Astrocyte (in vitro differentiated cells and primary cell): ENCODE results near the gene NFATC4.

Experiments
- CTCF ChIP-seq: IDR thresholded peaks from 2 replicates; pipeline ENCODE4 v1.5.1; 2011; ENCODE audit warnings: low read depth, mild to moderate bottlenecking, inconsistent platforms, low read length, moderate library complexity; ENCODE audit not compliant: insufficient read depth
- EZH2 ChIP-seq: IDR thresholded peaks from 2 replicates; pipeline ENCODE4 v1.6.1; 2012; ENCODE audit warnings: mild to moderate bottlenecking, low read length, inconsistent platforms; ENCODE audit not compliant: insufficient read depth

GRCh38 chr14:24330973-24331674 is 36.9 kb upstream of the NFATC4 start:
- TF ChIP-seq CTCF = no peak
- no peak for TF ChIP-seq EZH2
